Neuronal stem cell (in vitro differentiated cells): ENCODE measurements around the gene MRPL58.
A peak's percentile ranks its signal among the peaks of the same experiment; 100 is the strongest.

Experiments used
- DNase-seq: peaks from one replicate; pipeline ENCODE4 v3.0.0-alpha.2; 2013; ENCODE audit warnings: low spot score
- H2AFZ ChIP-seq: one replicate; pipeline ENCODE4 v1.6.1; 2013; ENCODE audit warnings: mild to moderate bottlenecking, low read length, inconsistent platforms
- H2AK5ac ChIP-seq: 2 replicates; pipeline ENCODE4 v1.6.1; 2013; ENCODE audit warnings: low read depth, mild to moderate bottlenecking, inconsistent platforms, low read length, moderate library complexity, mixed read lengths
- H2BK120ac ChIP-seq: 2 replicates; pipeline ENCODE4 v1.6.1; 2013; ENCODE audit warnings: low read depth, mild to moderate bottlenecking, inconsistent platforms, low read length, moderate library complexity, mixed read lengths
- H2BK12ac ChIP-seq: one replicate; pipeline ENCODE4 v1.6.1; 2013; ENCODE audit warnings: low read length, inconsistent platforms
- H2BK15ac ChIP-seq: 2 replicates; pipeline ENCODE4 v1.6.1; 2013; ENCODE audit warnings: mild to moderate bottlenecking, low read length, inconsistent platforms, mixed read lengths
- H2BK5ac ChIP-seq: one replicate; pipeline ENCODE4 v1.6.1; 2013; ENCODE audit warnings: inconsistent platforms, mild to moderate bottlenecking, low read length, moderate library complexity
- H3K14ac ChIP-seq: one replicate; pipeline ENCODE4 v1.6.1; 2013; ENCODE audit warnings: low read length, inconsistent platforms
- H3K18ac ChIP-seq: 2 replicates; pipeline ENCODE4 v1.6.1; 2013; ENCODE audit warnings: low read length, inconsistent platforms
- H3K23ac ChIP-seq: 2 replicates; pipeline ENCODE4 v1.6.1; 2013; ENCODE audit warnings: low read depth, mild to moderate bottlenecking, mixed read lengths, low read length, inconsistent platforms; ENCODE audit not compliant: poor library complexity
- H3K27ac ChIP-seq: replicated peaks from 3 replicates; pipeline ENCODE4 v1.5.1; 2013; ENCODE audit warnings: low read length, inconsistent platforms
- H3K27me3 ChIP-seq, 3 experiments: 2 replicates each; pipeline ENCODE4 v1.6.1; 2013; ENCODE audit warnings: low read length in 3 of 3, mild to moderate bottlenecking in 2 of 3, inconsistent platforms in 1 of 3, low read depth in 1 of 3, mixed read lengths in 1 of 3, moderate library complexity in 1 of 3; ENCODE audit not compliant: control insufficient read depth in 3 of 3, insufficient read depth in 3 of 3
- H3K36me3 ChIP-seq, 2 donors: replicated peaks in 1 of 2; 2 replicates each; pipeline ENCODE4 v1.6.1; 2013; ENCODE audit warnings: low read length in 2 of 2; ENCODE audit not compliant: control insufficient read depth in 2 of 2, insufficient read depth in 2 of 2
- H3K4ac ChIP-seq: 2 replicates; pipeline ENCODE4 v1.6.1; 2013; ENCODE audit warnings: inconsistent platforms, mild to moderate bottlenecking, low read length, moderate library complexity
- H3K4me1 ChIP-seq, 2 donors: 1 replicate in 1 of 2; 2 replicates in 1 of 2; pipeline ENCODE4 v1.6.1; 2013; ENCODE audit warnings: low read length in 2 of 2, low read depth in 1 of 2; ENCODE audit not compliant: control insufficient read depth in 2 of 2, insufficient read depth in 1 of 2
- H3K4me2 ChIP-seq: one replicate; pipeline ENCODE4 v1.6.1; 2013; ENCODE audit warnings: mild to moderate bottlenecking, low read length, inconsistent platforms; ENCODE audit not compliant: insufficient read depth, poor library complexity, severe bottlenecking
- H3K4me3 ChIP-seq, 2 donors: 2 replicates each; pipeline ENCODE4 v1.5.1; 2013; ENCODE audit warnings: low read length in 2 of 2, mild to moderate bottlenecking in 2 of 2, inconsistent platforms in 1 of 2, moderate library complexity in 1 of 2
- H3K79me1 ChIP-seq: one replicate; pipeline ENCODE4 v1.6.1; 2013; ENCODE audit warnings: low read depth, mild to moderate bottlenecking, inconsistent platforms, low read length, moderate library complexity
- H3K9ac ChIP-seq: one replicate; pipeline ENCODE4 v1.6.1; 2013; ENCODE audit warnings: mild to moderate bottlenecking, low read depth, low read length, inconsistent platforms; ENCODE audit not compliant: poor library complexity
- H3K9me3 ChIP-seq, 2 donors: replicated peaks in 1 of 2; 2 replicates each; pipeline versions ENCODE3 to v1.6.1; 2013; ENCODE audit warnings: low read length in 2 of 2, mild to moderate bottlenecking in 2 of 2, inconsistent platforms in 1 of 2, low read depth in 1 of 2, mixed read lengths in 1 of 2, moderate library complexity in 1 of 2; ENCODE audit not compliant: control insufficient read depth in 2 of 2, insufficient read depth in 1 of 2
- H4K8ac ChIP-seq: one replicate; pipeline ENCODE4 v1.6.1; 2013; ENCODE audit warnings: low read depth, mild to moderate bottlenecking, inconsistent platforms, low read length, moderate library complexity
- H4K91ac ChIP-seq: one replicate; pipeline ENCODE4 v1.6.1; 2013; ENCODE audit warnings: low read length, low read depth, mild to moderate bottlenecking, inconsistent platforms; ENCODE audit not compliant: poor library complexity
- WGBS, 2 donors: extraction: QIAGEN DNeasy Blood & Tissue Kit; methylation state at CpG; one replicate each; pipeline ENCODE4 v1.1.7; 2013; ENCODE audit warnings: missing lambda C conversion rate in 2 of 2, mixed read lengths in 1 of 2; ENCODE audit not compliant: insufficient read length in 2 of 2, insufficient replicate concordance in 1 of 2; ENCODE audit errors: extremely low coverage in 2 of 2; 5-methylcytosine and 5-hydroxymethylcytosine counted together

MRPL58 gene

DNA sequence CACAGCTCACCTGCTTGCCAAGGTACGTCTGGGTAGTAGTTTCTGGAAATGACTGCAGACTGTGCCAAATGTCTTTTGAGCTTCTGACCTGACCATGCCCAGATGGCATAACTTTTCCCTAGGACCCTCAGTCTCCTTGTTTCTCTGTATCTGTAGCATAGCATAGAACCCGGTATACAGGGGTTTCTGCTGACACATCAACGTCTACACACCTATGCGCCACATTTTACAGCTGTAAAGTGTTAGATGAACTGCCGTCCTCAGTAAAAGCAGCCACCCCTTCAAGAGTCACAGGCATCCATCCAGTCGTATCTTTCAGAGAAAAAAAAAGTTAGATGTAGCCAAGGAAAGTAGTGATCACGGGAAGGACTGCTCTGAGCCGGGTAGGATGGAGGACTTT lies 52.0 kb downstream of the MRPL58 start:
- H3K27me3 ChIP-seq: no peaks in the 10 kb centered on the region
- no peak overlapping the region for H4K91ac ChIP-seq
- no peak overlapping the region for H3K4me3 ChIP-seq
- H4K8ac ChIP-seq: no peak overlapping the region
- H3K79me1 ChIP-seq: no peaks in the 10 kb centered on the region
- peaks cover 42 to 62% of the 10 kb centered on the region in 2 donors for H3K36me3 ChIP-seq
- H2BK12ac ChIP-seq: no peak overlapping the region
- no peak overlapping the region for H2AK5ac ChIP-seq
- H3K14ac ChIP-seq: no peak overlapping the region
- no peaks in the 10 kb centered on the region for H3K4me1 ChIP-seq
- DNase-seq: no peak
- H2AFZ ChIP-seq: no peak overlapping the region
- no peaks in the 10 kb centered on the region for H3K9me3 ChIP-seq
- no peak overlapping the region for H3K23ac ChIP-seq
- H3K9ac ChIP-seq: no peak overlapping the region
- H2BK5ac ChIP-seq: no peak overlapping the region
- no peak overlapping the region for H2BK15ac ChIP-seq
- no peak overlapping the region for H3K27ac ChIP-seq
- no peak overlapping the region for H3K18ac ChIP-seq
- no peak overlapping the region for H2BK120ac ChIP-seq
- H3K4ac ChIP-seq: no peak overlapping the region
- H3K4me2 ChIP-seq: no peak overlapping the region
- no CpG with 5 or more reads among the region's 8 CpGs for WGBS, 2 donors

DNA sequence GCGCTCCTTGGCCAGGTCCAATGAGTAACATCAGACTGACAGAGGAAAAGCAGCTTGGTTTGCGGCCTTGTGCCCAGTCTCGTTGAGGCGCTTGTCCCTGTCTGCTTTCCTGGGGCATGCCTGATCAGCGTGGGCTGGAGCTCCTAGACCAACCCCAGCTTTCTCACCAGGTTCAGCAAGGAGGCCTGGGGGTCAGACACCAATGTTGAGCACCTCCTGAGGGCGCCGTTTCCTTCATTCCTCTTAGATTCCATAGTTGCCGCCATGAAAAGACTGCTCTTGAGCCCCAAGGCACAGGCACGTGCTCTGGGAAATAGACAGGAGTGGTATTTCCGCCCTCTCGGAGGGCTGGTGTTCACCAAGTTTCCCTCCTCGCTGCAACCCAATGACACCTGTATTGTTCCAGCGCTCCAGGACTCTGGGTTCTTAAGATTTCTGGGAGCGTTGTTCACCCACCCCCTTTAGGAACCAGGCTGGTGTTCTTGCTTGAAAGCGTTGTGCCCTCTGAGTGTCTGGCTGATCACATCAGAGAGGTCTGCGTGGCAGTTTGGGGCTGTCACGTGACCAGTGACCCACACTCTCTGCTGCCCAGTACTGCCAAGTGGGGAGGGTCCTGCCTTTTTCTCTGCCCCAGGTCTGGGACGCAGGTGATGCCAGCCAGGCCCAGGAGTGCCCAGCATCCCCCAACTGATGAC lies 52.5 kb downstream of the MRPL58 start:
- Histone ChIP-seq H2AFZ (no peak overlapping the region), H3K36me3 (peaks cover 37 to 56% of the 10 kb centered on the region in 2 donors), H2BK15ac (no peak overlapping the region), H3K9ac (no peak overlapping the region), H3K14ac (no peak overlapping the region), H3K9me3 (no peaks in the 10 kb centered on the region), H4K8ac (no peak overlapping the region), H2BK120ac (no peak overlapping the region), H3K4me2 (no peak overlapping the region), H3K18ac (no peak overlapping the region), H3K4me1 (no peaks in the 10 kb centered on the region), H4K91ac (no peak overlapping the region), H3K23ac (peak overlapping the region; percentile 9), H3K79me1 (no peaks in the 10 kb centered on the region), H3K27ac (no peak overlapping the region), H3K4me3 (no peak overlapping the region), H2AK5ac (no peak overlapping the region), H2BK12ac (no peak overlapping the region), H3K4ac (no peak overlapping the region), H2BK5ac (no peak overlapping the region), H3K27me3 (no peaks in the 10 kb centered on the region)
- WGBS, 2 donors: no CpG with 5 or more reads among the region's 18 CpGs
- DNase-seq: no peak

DNA sequence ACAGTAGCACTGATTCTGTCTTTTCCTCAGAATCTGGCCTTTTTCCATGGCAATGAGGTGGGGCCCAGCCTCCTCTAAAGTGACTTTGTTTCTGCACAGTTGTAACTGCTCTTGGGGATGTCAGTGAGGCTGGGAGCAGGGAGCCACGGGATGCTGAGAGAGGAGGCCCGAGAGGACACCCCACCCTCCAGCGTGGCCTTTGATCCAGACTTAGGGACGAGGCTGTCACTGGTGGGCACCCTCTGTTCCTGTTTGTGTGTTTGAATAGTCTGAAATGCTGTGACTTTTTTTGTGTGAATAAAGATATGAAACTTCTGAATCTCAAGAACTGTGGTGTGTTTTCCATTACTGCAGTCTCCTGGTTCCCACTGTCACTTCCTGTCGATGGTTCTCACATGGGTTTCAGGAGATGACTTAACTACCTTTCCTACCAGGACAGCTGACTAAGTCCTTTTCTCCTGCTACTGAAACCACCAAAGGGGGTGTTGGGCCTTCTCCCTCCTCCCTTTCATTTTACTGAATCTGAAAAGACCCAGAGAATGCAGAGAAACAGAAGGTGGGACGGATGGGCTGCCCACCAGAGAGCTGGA lies 53.2 kb downstream of the MRPL58 start:
- Histone ChIP-seq H3K4me3 (no peak overlapping the region), H2BK5ac (no peak overlapping the region), H3K4me2 (no peak overlapping the region), H2BK15ac (no peak overlapping the region), H3K4ac (no peak overlapping the region), H3K79me1 (no peaks in the 10 kb centered on the region), H3K9ac (no peak overlapping the region), H3K27ac (no peak overlapping the region), H3K36me3 (peaks cover 36 to 50% of the 10 kb centered on the region in 2 donors), H3K14ac (no peak overlapping the region), H2BK120ac (no peak overlapping the region), H3K4me1 (no peaks in the 10 kb centered on the region), H3K9me3 (no peaks in the 10 kb centered on the region), H2BK12ac (no peak overlapping the region), H3K18ac (no peak overlapping the region), H3K23ac (peak overlapping the region; percentile 9), H4K8ac (no peak overlapping the region), H2AFZ (no peak overlapping the region), H3K27me3 (no peaks in the 10 kb centered on the region), H2AK5ac (no peak overlapping the region), H4K91ac (no peak overlapping the region)
- WGBS, 2 donors: no CpG with 5 or more reads among the region's 6 CpGs
- no peak for DNase-seq

DNA sequence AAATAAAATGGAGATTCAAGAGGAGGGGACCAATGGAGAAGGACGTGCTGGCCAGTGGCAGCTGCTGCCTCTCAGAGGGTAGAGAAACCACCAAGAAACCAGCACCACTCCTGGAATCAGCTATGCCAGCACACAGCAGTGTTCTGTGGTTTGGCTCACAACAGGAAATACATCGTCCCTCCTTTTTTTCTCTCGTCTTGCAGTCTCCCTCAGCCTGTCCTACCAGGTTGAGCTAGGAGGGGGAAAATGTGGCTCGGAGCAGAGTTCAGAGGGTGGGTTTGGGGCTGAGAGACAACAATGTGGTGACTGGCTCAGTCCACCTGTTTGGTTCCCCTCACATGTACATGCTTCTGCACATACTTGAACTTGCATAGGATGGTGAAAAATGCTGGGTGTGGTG lies 55.4 kb downstream of the MRPL58 start:
- Histone ChIP-seq H3K27ac (no peak overlapping the region), H3K4me1 (no peaks in the 10 kb centered on the region)

More for the DNA sequence above, 55.4 kb downstream of the MRPL58 start:
- Histone ChIP-seq H2BK12ac (no peak overlapping the region), H2BK120ac (no peak overlapping the region), H3K4me3 (no peak overlapping the region), H3K27me3 (no peaks in the 10 kb centered on the region), H3K4me2 (no peak overlapping the region), H4K8ac (no peak overlapping the region), H2BK5ac (no peak overlapping the region), H3K9ac (no peak overlapping the region), H3K23ac (no peak overlapping the region), H3K79me1 (no peaks in the 10 kb centered on the region), H4K91ac (no peak overlapping the region), H2AK5ac (no peak overlapping the region), H2BK15ac (no peak overlapping the region), H3K18ac (no peak overlapping the region), H3K36me3 (peaks cover 21 to 28% of the 10 kb centered on the region in 2 donors), H2AFZ (no peak overlapping the region), H3K9me3 (no peaks in the 10 kb centered on the region), H3K14ac (no peak overlapping the region), H3K4ac (no peak overlapping the region)
- WGBS, 2 donors: no CpG with 5 or more reads among the region's 4 CpGs
- no peak for DNase-seq
